B cell (primary cell): ENCODE measurements around the gene IL1R1.

ENCODE experiments used
- CTCF ChIP-seq: fragments of 200-600 bp; IDR thresholded peaks from one replicate; pipeline ENCODE4 v1.8.0; 2022; ENCODE audit warnings: antibody characterized with exemption, mild to moderate bottlenecking
- EZH2 ChIP-seq: IDR thresholded peaks from 2 replicates; pipeline ENCODE4 v1.6.1; 2012; ENCODE audit warnings: borderline replicate concordance, low read depth, mild to moderate bottlenecking, moderate library complexity, low read length; ENCODE audit not compliant: insufficient read depth, poor library complexity, severe bottlenecking

- TF ChIP-seq CTCF: no peak
- TF ChIP-seq EZH2: no peak
Observed at GRCh38 chr2:102193074-102193473, 50.5 kb downstream of the IL1R1 start.
